GM12875 (cell line): Measurements from ENCODE around the gene NUP133.

Experiments
- H3K4me3 ChIP-seq: one replicate; pipeline ENCODE4 v1.5.1; 2011; ENCODE audit warnings: low read depth, low read length, control low read depth
- TF ChIP-seq, protein P1 (sequence below): IDR thresholded peaks from 2 replicates; pipeline ENCODE4 v1.5.1; 2011; ENCODE audit warnings: low read depth, mild to moderate bottlenecking, control low read depth, inconsistent platforms, low read length, moderate library complexity, borderline replicate concordance; ENCODE audit not compliant: insufficient read depth

NUP133 gene

DNA sequence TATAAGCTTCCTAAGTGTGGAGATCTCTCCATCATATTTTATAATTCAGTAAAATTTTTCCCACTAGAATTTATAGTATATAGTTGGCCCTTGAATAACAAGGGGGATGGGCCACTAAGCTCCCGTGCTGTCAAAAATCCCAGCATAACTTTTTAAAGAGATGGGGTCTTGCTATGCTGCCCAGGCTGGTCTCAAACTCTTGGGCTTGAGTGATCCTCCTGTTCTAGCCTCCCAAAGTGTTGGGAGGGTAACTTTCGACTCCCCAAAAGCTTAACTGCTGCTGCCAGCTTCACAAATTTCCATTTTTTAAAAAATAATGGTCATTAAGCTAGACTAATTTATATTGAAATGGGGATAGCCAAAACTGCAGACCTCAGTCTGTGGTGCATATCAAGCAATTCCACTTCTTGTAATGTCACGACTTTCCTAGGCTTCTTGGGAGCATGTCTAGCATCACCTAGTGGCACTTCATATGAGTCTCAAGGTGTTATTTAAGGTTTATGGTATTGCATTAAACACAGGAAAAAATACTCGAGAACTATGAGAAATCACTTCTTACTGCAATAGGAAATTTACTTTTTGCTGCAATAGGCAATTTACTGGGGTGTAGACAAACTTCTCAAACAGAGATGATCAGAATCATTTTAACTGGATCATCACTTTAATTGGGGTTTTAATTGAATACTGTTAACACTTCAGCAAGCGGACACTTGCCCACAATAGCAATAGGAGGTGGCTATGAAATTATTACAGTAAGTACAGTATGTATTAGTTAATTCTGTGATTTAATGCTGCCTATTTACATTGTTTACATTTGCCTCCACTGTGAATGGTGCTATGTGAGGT lies 55.0 kb downstream of the NUP133 start:
- no peak overlapping the region for H3K4me3 ChIP-seq
- TF ChIP-seq, protein P1, sequence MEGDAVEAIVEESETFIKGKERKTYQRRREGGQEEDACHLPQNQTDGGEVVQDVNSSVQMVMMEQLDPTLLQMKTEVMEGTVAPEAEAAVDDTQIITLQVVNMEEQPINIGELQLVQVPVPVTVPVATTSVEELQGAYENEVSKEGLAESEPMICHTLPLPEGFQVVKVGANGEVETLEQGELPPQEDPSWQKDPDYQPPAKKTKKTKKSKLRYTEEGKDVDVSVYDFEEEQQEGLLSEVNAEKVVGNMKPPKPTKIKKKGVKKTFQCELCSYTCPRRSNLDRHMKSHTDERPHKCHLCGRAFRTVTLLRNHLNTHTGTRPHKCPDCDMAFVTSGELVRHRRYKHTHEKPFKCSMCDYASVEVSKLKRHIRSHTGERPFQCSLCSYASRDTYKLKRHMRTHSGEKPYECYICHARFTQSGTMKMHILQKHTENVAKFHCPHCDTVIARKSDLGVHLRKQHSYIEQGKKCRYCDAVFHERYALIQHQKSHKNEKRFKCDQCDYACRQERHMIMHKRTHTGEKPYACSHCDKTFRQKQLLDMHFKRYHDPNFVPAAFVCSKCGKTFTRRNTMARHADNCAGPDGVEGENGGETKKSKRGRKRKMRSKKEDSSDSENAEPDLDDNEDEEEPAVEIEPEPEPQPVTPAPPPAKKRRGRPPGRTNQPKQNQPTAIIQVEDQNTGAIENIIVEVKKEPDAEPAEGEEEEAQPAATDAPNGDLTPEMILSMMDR = peak; percentile 25; the same call in 1 of the 2 replicates

DNA sequence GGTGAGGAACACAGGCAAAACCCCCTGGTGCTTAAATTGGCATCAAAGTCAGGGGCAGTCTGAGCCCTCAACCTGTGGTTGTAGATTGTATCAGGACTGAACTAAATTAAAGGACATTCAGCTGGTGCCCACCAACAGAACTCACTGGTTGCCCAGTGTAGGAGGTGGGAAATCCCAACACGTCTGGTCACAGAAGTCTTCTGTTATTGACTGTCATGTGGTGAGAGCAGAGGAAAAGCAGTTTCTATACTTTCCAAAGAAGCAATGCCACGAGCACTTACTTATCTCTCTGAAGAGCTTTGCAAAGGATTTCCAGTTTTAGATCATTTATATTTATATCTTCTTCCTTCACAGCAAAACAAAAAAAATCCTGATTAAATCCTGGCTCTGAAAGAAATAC lies 59.3 kb downstream of the NUP133 start:
- TF ChIP-seq, protein P1 = no peak
- no peak overlapping the region for H3K4me3 ChIP-seq

DNA sequence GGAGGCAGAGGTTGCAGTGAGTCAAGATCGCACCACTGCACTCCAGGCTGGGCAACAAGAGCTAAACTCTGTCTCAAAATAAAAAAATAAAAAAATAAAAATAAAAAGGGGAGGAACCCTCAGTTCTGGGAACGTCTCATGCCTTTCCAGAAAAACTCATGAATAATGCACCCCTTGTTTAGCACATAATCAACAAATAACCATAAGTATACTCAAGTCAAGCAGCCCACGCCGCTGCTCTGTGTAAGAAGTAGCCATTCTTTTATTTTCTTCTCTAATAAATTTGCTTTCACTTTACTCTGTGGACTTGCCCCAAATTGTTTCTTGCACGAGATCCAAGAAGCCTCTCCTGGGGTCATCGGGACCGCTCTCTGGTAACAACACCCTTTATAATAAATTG lies 59.8 kb downstream of the NUP133 start:
- TF ChIP-seq, protein P1 = no peak
- H3K4me3 ChIP-seq = no peak overlapping the region

DNA sequence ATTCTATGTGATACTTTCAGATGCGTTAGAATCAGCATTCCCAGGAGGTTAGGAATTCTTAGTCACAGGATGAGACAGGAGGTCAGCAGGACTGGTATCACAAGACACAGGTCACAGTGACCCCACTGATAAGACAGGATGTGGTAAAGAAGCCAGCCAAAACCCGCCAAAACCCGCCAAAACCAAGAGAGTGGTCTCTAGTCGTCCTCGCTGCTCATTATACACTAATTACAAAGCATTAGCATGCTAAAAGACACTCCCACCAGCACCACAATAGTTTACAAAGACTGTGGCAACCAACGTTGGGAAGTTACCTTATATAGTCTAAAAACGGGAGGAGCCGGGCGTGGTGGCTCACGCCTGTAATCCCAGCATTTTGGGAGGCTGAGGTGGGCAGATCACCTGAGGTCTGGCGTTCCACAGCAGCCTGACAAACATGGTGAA lies 60.3 kb downstream of the NUP133 start:
- H3K4me3 ChIP-seq = no peak overlapping the region
- TF ChIP-seq, protein P1 = no peak

DNA sequence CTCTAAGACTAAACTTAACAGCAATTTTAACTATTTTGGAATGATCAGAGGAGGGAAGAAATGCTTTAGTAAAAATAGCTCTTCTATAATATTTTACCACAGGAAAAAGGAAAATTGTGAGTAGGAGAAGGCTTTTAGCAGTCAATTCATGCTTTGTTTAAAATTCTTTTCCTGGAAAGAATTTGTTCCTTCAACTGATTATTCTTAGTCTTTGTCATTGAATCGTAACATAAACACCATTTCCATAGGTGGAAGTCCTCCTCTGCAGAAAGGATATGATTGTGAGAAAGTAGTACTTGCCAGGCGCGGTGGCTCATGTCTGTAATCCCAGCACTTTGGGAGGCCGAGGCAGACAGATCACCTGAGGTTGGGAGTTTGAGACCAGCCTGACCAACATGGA lies 62.3 kb downstream of the NUP133 start:
- TF ChIP-seq, protein P1 = no peak
- no peak overlapping the region for H3K4me3 ChIP-seq

DNA sequence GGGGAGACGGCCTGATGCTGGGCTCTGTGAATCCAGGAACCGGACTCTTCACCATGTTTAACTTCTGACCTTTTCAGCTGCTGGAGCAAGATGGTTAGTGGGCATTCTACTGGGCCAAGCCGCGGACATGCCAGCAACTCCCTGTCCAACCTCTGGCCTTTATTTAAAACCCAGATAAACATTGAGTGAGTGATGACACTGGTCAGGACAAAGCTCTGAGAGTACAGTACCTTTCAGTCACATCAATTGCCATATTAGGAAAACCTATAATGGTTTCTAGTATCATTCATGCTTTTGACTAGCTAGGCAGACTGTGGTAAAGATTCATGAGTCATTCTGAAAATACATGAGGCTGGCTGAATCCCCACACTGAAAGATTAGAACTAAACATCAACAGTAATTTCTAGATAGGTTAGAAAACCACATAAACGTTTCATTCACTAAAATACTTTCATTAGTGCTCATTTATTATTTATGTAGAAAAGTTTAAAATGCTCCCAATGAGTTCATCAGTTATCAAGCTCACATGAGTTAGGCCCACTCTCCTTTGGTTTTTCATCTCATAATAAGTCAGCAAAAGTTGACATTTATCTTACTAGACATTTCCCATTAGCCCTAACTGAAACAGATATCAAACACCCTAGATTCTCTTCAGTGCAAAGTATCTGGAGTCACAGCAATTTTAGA lies 67.1 kb downstream of the NUP133 start:
- H3K4me3 ChIP-seq = no peak overlapping the region
- TF ChIP-seq, protein P1 = no peak
